ENCODE data around the gene PLCH2. TPM values are rescaled to one million over a fixed set of nuclear protein-coding genes. Genes with fewer than 3 reads are reported as not detected.
A peak's percentile ranks its signal among the peaks of the same experiment; 100 is the strongest.

Gene PLCH2
- total RNA-seq, 2 donors from 2014 or later: 1.1 to 1.9 TPM

- Histone ChIP-seq H3K27me3 (replicated peaks; ENCODE audit: insufficient read depth) (no peaks in the 10 kb centered on the region), H3K4me3 (peak overlapping the region; percentile 68), H3K4me1 (ENCODE audit: control insufficient read depth in 1 of 2, low read depth in 2 of 2) (peaks cover 52 to 73% of the 10 kb centered on the region in 2 donors), H3K27ac (peak overlapping the region in 1 of 2 donors; percentile 56), H3K36me3 (no peaks in the 10 kb centered on the region), H3K9me3 (no peaks in the 10 kb centered on the region)
- ATAC-seq (ENCODE audit: insufficient number of reproducible peaks, low FRiP score, low read depth) (no peak), DNase-seq (ENCODE audit: low spot score) (no peak)
- no peak for TF ChIP-seq CTCF (IDR thresholded peaks at IDR 0.05)
Observed at GRCh38 chr1:2528966-2529783, 53.1 kb downstream of the PLCH2 start.

GRCh38 chr1:2529784-2530512 is 53.9 kb downstream of the PLCH2 start, which contains the start of gene HES5:
TSS of gene HES5 (minus strand) at chr1:2530263. CDS start at chr1:2530164, 99 bp downstream.
- Histone ChIP-seq H3K9me3 (no peaks in the 10 kb centered on the region), H3K36me3 (no peaks in the 10 kb centered on the region), H3K4me3 (peak within 1 kb of the TSS; percentile 68), H3K27me3 (replicated peaks; ENCODE audit: insufficient read depth) (no peaks in the 10 kb centered on the region), H3K27ac (peak within 1 kb of the TSS in 1 of 2 donors; percentile 56), H3K4me1 (ENCODE audit: control insufficient read depth in 1 of 2, low read depth in 2 of 2) (peaks cover 46 to 65% of the 10 kb centered on the region in 2 donors)
- no peak for TF ChIP-seq CTCF (IDR thresholded peaks at IDR 0.05)
- ATAC-seq (ENCODE audit: insufficient number of reproducible peaks, low FRiP score, low read depth): no peak
- DNase-seq (ENCODE audit: low spot score): no peak

- H3K4me3 ChIP-seq: peak overlapping the region; percentile 68
- no peaks in the 10 kb centered on the region for H3K27me3 ChIP-seq (replicated peaks; ENCODE audit: insufficient read depth)
- H3K27ac ChIP-seq: peak overlapping the region in 1 of 2 donors; percentile 8
- DNase-seq (ENCODE audit: low spot score) (no peak), ATAC-seq (ENCODE audit: insufficient number of reproducible peaks, low FRiP score, low read depth) (no peak)
- H3K4me1 ChIP-seq (ENCODE audit: control insufficient read depth in 1 of 2, low read depth in 2 of 2): peaks cover 40 to 58% of the 10 kb centered on the region in 2 donors
- no peaks in the 10 kb centered on the region for H3K36me3 ChIP-seq
- no peaks in the 10 kb centered on the region for H3K9me3 ChIP-seq
- TF ChIP-seq CTCF (IDR thresholded peaks at IDR 0.05): no peak
Observed at GRCh38 chr1:2530513-2531361, 54.6 kb downstream of the PLCH2 start.

GRCh38 chr1:2532485-2533160 is 56.5 kb downstream of the PLCH2 start:
- TF ChIP-seq CTCF (IDR thresholded peaks at IDR 0.05): no peak
- Histone ChIP-seq H3K9me3 (no peaks in the 10 kb centered on the region), H3K4me3 (no peak overlapping the region), H3K27me3 (replicated peaks; ENCODE audit: insufficient read depth) (no peaks in the 10 kb centered on the region), H3K36me3 (no peaks in the 10 kb centered on the region), H3K27ac (no peak overlapping the region), H3K4me1 (ENCODE audit: control insufficient read depth in 1 of 2, low read depth in 2 of 2) (peaks cover 30 to 48% of the 10 kb centered on the region in 2 donors)
- ATAC-seq (ENCODE audit: insufficient number of reproducible peaks, low FRiP score, low read depth) (no peak), DNase-seq (ENCODE audit: low spot score) (no peak)
